Measurements from ENCODE around the gene CCDC80.

- TF ChIP-seq CTCF (IDR thresholded peaks at IDR 0.05; ENCODE audit: low read length): no peak
- TF ChIP-seq EZH2 (IDR thresholded peaks at IDR 0.05; ENCODE audit: borderline replicate concordance, low read length): no peak
Observed at GRCh38 chr3:112604536-112604935, 36.4 kb downstream of the CCDC80 start.

All from OCI-LY1 (cell line).